GM12874 (cell line): ENCODE data around the gene SND1.

Experiments used
- TF ChIP-seq, protein P1 (sequence below): IDR thresholded peaks from 2 replicates; pipeline ENCODE4 v1.5.1; 2011; ENCODE audit warnings: low read depth, mild to moderate bottlenecking, control low read depth, low read length, moderate library complexity; ENCODE audit not compliant: insufficient read depth

Gene SND1

DNA sequence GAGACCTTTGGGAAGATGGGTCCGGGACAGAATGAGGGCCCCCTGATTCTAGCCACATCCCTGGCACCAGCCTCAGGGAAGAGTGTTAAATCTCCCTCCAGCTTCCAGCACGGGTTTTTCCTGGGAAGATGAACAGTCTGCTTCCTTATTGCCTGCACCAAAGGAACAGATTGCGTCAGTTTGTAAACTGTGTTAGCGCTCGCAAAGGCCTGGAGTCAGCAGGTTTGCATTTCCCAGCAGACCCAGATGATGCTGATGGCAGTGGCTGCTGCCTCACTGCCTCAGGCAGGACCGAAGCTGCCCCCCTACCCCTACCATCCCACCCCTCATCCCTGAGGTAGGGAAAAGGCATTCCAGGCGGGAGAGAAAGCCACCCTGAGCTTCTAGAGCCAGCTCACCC, 413.9 kb downstream of the SND1 start:
- TF ChIP-seq, protein P1, sequence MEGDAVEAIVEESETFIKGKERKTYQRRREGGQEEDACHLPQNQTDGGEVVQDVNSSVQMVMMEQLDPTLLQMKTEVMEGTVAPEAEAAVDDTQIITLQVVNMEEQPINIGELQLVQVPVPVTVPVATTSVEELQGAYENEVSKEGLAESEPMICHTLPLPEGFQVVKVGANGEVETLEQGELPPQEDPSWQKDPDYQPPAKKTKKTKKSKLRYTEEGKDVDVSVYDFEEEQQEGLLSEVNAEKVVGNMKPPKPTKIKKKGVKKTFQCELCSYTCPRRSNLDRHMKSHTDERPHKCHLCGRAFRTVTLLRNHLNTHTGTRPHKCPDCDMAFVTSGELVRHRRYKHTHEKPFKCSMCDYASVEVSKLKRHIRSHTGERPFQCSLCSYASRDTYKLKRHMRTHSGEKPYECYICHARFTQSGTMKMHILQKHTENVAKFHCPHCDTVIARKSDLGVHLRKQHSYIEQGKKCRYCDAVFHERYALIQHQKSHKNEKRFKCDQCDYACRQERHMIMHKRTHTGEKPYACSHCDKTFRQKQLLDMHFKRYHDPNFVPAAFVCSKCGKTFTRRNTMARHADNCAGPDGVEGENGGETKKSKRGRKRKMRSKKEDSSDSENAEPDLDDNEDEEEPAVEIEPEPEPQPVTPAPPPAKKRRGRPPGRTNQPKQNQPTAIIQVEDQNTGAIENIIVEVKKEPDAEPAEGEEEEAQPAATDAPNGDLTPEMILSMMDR, result no peak

DNA sequence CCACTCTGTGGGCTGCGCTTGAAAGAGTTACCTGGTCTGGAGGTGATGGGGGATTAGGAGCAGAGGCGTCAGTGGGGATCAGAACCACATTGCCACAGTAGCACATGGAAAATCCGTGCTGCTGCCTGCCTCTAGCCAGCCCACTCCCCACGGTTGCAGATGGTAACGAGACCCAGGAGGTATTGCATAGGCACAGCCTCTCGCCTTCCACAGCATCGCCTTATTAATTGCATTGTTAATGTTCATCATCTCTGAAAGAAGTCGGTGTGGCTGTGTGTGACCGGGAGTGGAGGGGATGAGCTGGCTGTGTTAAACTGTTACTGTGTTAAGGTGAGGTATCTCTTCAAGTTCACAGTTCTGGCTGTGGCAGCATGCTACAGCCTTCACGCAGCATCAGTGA, 414.4 kb downstream of the SND1 start:
- TF ChIP-seq, protein P1, result no peak

DNA sequence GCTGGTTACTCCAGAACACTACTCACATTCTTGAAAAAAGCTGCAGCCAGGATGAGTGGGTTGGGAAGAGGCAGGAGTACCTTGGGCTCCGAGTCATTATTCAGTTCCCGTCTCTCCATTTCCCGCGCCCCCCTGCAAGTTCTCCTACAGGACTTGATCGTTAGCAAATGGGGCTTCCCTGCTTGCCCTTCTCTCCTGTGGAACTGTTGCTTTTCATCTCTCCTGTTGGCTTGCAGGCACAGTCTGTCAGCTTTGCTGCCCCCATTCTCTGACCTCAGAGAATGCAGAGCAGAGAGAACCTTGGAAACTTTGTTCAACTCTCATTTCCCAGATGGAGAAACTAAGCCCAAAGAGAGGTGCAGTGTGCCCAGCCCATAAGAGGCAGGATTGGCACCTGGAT, 414.9 kb downstream of the SND1 start:
- TF ChIP-seq, protein P1, result no peak

DNA sequence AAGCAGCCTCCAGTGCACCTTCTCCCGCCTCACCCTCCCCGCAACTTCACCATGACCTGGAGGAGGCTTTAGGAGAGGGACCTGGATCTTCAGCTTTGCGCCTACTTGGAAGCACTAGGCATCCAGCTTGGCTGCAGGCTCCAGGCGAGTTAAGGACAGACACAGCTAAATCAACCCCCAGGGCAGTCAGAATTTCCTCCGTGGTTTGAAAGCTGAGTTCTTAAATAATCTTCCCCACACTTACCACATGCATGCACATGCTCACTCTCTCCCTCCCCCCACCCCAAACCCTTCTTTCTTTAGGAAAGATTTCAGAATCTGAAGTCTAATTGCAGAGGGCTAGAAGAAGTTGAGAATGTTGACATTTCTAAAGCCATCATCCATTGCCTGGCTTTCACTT, 416.0 kb downstream of the SND1 start:
- TF ChIP-seq, protein P1, result no peak

DNA sequence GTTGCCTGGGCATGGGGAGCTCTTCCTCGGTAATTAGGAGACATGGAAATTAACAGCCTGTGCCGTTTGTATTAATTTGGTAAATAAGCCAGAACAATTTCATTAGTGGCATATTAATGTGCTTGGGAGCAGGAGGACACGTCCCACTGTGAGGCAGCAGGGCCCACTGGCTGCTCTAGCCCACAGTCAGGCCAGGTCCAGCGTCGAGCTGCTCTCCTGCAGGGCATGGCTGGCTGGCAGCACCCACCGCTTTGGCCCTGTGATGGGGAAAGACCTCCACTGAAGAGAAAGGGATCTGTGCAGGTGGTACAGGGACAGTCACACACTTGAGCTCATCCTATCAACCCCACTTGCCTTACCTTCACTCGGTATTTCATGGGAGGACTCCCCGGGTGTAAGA, 416.8 kb downstream of the SND1 start:
- TF ChIP-seq, protein P1, result no peak

DNA sequence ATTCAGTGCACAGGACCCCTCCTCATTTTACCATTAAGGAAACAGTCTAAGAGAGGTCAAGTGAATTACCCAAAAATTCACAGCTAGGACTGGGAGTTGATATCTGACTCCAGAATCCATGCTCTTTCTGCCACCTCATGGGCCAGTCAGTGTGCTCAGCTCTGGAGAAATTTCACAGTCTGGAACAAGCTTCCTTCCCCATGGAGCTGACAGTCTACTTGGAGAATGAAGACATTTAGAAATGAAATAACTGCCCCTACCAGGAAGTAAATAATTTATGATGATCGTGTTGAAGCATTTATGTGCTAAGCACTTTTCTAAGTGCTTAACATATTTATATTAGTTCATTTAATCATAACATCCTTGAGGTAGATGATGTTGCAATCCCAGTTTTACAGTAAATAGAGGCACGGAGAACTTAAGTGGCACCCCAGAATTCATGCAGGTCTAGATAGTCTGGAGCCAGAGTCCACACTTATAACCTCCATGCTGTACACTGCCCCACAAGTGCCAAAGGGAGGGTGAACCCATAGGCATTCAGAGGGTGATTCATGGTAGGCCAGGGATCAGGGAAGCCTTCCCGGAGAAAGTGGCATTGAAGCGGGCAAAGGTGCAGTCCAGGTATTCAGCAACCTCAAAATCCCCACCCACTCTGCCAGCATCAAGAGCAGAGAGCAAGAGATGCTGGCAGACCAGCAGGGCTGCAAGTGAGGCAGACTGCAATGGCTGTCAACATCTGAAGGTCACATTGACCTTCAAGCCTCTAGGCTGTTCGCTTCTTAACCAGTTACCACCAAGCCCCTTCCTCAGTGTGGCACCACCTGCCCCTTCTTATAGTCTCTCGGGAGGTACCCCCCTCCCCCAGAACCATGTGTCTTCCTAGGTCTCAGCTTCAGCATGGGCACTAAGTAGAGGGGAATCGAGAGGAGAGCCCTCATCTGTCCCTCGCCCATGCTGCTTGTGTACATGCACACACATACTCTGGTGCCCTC, 417.7 kb downstream of the SND1 start:
- TF ChIP-seq, protein P1, result no peak

DNA sequence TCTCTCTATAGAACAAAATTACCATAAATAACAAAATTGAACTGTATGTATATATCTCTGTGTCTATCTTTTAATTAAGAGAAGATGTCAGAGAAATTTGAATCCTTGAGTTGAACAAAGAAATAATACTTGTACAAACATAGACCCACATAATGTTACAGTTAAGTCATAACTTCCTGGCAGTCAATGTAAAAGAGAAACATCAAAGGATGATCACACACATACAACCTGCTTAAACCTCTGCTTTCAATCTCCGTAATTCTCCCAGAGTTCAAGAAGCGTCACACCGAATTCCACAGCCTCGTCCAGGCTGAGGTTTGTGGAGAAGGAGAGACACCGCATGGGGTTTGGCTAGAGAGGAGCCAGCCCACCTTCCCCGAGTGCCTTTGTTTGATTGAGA, 419.4 kb downstream of the SND1 start:
- TF ChIP-seq, protein P1, result no peak
